Gastroesophageal sphincter (tissue), 3 donors: Measurements from ENCODE around the gene LAMA4.

Source experiments
- CTCF ChIP-seq, 4 experiments: fragments of 200-600 bp in 2 of 4; fragments of 450-650 bp in 2 of 4; sonication (generic) in 1 of 4; IDR thresholded peaks; one replicate each; pipeline ENCODE4 v1.5.1; 2017 to 2019; ENCODE audit warnings: antibody characterized with exemption in 4 of 4, mild to moderate bottlenecking in 2 of 4, moderate library complexity in 2 of 4
- EP300 ChIP-seq: sonication (generic); formaldehyde crosslinking; IDR thresholded peaks from one replicate; pipeline ENCODE4 v1.6.1; 2017; ENCODE audit warnings: antibody characterized with exemption, mild to moderate bottlenecking
- POLR2A ChIP-seq, 2 donors: fragments of 450-650 bp; IDR thresholded peaks; one replicate each; pipeline ENCODE4 v1.6.1; 2017; ENCODE audit warnings: antibody characterized with exemption in 2 of 2, mild to moderate bottlenecking in 2 of 2, moderate library complexity in 1 of 2
- POLR2AphosphoS5 ChIP-seq: sonication (generic); formaldehyde crosslinking; IDR thresholded peaks from one replicate; pipeline ENCODE4 v1.6.1; 2017; ENCODE audit warnings: antibody characterized with exemption

- no peak for TF ChIP-seq POLR2A (IDR thresholded peaks at IDR 0.05)
- no peak for TF ChIP-seq POLR2AphosphoS5
- TF ChIP-seq CTCF (IDR thresholded peaks at IDR 0.05) = no peak
- no peak for TF ChIP-seq EP300
Observed at GRCh38 chr6:112106562-112106961, 147.8 kb downstream of the LAMA4 start.
